Smooth muscle cell (in vitro differentiated cells): ENCODE results near the gene SCIN. TPM values are rescaled to one million over a fixed set of nuclear protein-coding genes. Genes with fewer than 3 reads are reported as not detected.

Experiments used
- DNase-seq: peaks from one replicate; lab custom pipeline; 2025; ENCODE audit not compliant: unreplicated experiment; lab: John Stamatoyannopoulos, UW
- H2AFZ ChIP-seq: fragments of 200-600 bp; sonication (generic); 2 replicates; pipeline ENCODE4 v1.6.0; 2016; ENCODE audit warnings: antibody characterized with exemption, low read depth, mild to moderate bottlenecking
- H3F3A ChIP-seq: fragments of 200-600 bp; sonication (generic); 2 replicates; pipeline ENCODE4 v1.6.0; 2017; ENCODE audit warnings: antibody characterized with exemption, low read depth
- H3K27ac ChIP-seq: fragments of 200-600 bp; sonication (generic); 2 replicates; pipeline ENCODE4 v1.5.1; 2016; ENCODE audit warnings: low read depth, mild to moderate bottlenecking
- H3K27me3 ChIP-seq: fragments of 200-600 bp; sonication (generic); 2 replicates; pipeline ENCODE4 v1.6.1; 2016; ENCODE audit warnings: low read depth, mild to moderate bottlenecking
- H3K36me3 ChIP-seq: fragments of 200-600 bp; sonication (generic); 2 replicates; pipeline ENCODE4 v1.5.1; 2016; ENCODE audit warnings: low read depth
- H3K4me1 ChIP-seq: fragments of 200-600 bp; sonication (generic); 2 replicates; pipeline ENCODE4 v1.5.1; 2016; ENCODE audit warnings: low read depth
- H3K4me2 ChIP-seq: fragments of 200-600 bp; sonication (generic); 2 replicates; pipeline ENCODE4 v1.6.0; 2016; ENCODE audit warnings: mild to moderate bottlenecking
- H3K4me3 ChIP-seq: fragments of 200-600 bp; sonication (generic); 2 replicates; pipeline ENCODE4 v1.5.1; 2016; ENCODE audit warnings: mild to moderate bottlenecking
- H3K79me2 ChIP-seq: fragments of 200-600 bp; sonication (generic); 2 replicates; pipeline ENCODE4 v1.6.0; 2016; ENCODE audit warnings: low read depth, mild to moderate bottlenecking
- H3K9ac ChIP-seq: fragments of 200-600 bp; sonication (generic); 2 replicates; pipeline ENCODE4 v1.6.0; 2016; ENCODE audit warnings: low read depth
- H3K9me3 ChIP-seq: fragments of 200-600 bp; sonication (generic); replicated peaks from 2 replicates; pipeline ENCODE4 v1.5.1; 2016; ENCODE audit warnings: low read depth
- H4K20me1 ChIP-seq: fragments of 200-600 bp; sonication (generic); 2 replicates; pipeline ENCODE4 v1.6.0; 2016; ENCODE audit warnings: low read depth
- WGBS: methylation state at CpG from one replicate; pipeline ENCODE4 v1.1.7; 2016; ENCODE audit warnings: low lambda C conversion rate; 5-methylcytosine and 5-hydroxymethylcytosine counted together
- polyA plus RNA-seq: library from polyadenylated mRNA; unstranded; fragments of >200 nt; fragmentation: Nextera tagmentation; extraction: Ambion mirVana; gene quantifications from 2 replicates; pipeline ENCODE4 v1.2.1, GENCODE V29; 2016
- total RNA-seq: library from RNA; depleted of rRNA; stranded (reverse); fragments of >200 nt; gene quantifications from 2 replicates; pipeline ENCODE4 v1.2.3, GENCODE V29; 2014
- TF ChIP-seq, protein P1 (sequence below): fragments of 200-600 bp; sonication (generic); IDR thresholded peaks from 2 replicates; pipeline ENCODE4 v1.5.1; 2017; ENCODE audit warnings: borderline replicate concordance, mild to moderate bottlenecking, antibody characterized with exemption; ENCODE audit not compliant: insufficient read depth, poor library complexity, severe bottlenecking

The SCIN gene
- total and polyA plus RNA-seq, 2 experiments from 2014 or later = 0.31 TPM

- Histone ChIP-seq H3K36me3 (no peaks in the 10 kb centered on the region), H3K9ac (no peak overlapping the region), H3F3A (no peaks in the 10 kb centered on the region), H3K9me3 (no peaks in the 10 kb centered on the region), H4K20me1 (no peaks in the 10 kb centered on the region), H3K27ac (peak overlapping the region; percentile 42), H3K4me2 (no peak overlapping the region), H3K4me3 (no peak overlapping the region), H3K27me3 (no peaks in the 10 kb centered on the region), H3K79me2 (no peaks in the 10 kb centered on the region), H3K4me1 (no peaks in the 10 kb centered on the region), H2AFZ (peak overlapping the region; percentile 89)
- no peak for DNase-seq
- 56% methylated on average over 7 of the region's 7 CpGs for WGBS
- TF ChIP-seq, protein P1, sequence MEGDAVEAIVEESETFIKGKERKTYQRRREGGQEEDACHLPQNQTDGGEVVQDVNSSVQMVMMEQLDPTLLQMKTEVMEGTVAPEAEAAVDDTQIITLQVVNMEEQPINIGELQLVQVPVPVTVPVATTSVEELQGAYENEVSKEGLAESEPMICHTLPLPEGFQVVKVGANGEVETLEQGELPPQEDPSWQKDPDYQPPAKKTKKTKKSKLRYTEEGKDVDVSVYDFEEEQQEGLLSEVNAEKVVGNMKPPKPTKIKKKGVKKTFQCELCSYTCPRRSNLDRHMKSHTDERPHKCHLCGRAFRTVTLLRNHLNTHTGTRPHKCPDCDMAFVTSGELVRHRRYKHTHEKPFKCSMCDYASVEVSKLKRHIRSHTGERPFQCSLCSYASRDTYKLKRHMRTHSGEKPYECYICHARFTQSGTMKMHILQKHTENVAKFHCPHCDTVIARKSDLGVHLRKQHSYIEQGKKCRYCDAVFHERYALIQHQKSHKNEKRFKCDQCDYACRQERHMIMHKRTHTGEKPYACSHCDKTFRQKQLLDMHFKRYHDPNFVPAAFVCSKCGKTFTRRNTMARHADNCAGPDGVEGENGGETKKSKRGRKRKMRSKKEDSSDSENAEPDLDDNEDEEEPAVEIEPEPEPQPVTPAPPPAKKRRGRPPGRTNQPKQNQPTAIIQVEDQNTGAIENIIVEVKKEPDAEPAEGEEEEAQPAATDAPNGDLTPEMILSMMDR = no peak
Measured at GRCh38 chr7:12557282-12557681, 13.2 kb upstream of the SCIN start.

- Histone ChIP-seq H3K36me3 (no peaks in the 10 kb centered on the region), H3K27ac (no peak overlapping the region), H4K20me1 (no peaks in the 10 kb centered on the region), H3K4me3 (no peak overlapping the region), H3K27me3 (peaks cover 27% of the 10 kb centered on the region), H3F3A (no peaks in the 10 kb centered on the region), H3K9ac (no peak overlapping the region), H3K4me2 (no peak overlapping the region), H3K9me3 (no peaks in the 10 kb centered on the region), H3K79me2 (no peaks in the 10 kb centered on the region), H2AFZ (no peak overlapping the region), H3K4me1 (no peaks in the 10 kb centered on the region)
- TF ChIP-seq, protein P1 = no peak
- DNase-seq = no peak
- WGBS = 94% methylated on average over 4 of the region's 4 CpGs
Measured at GRCh38 chr7:12564996-12565764, 5.3 kb upstream of the SCIN start.

GRCh38 chr7:12565873-12566272 lies 4.6 kb upstream of the SCIN start:
- no peak overlapping the region for H3K4me3 ChIP-seq
- WGBS = 95% methylated on average over 2 of the region's 2 CpGs
- H3K9me3 ChIP-seq = no peaks in the 10 kb centered on the region
- no peak overlapping the region for H3K4me2 ChIP-seq
- H3K79me2 ChIP-seq = no peaks in the 10 kb centered on the region
- TF ChIP-seq, protein P1 = no peak
- H3K27ac ChIP-seq = no peak overlapping the region
- no peak overlapping the region for H3K9ac ChIP-seq
- H3K27me3 ChIP-seq = peaks cover 34% of the 10 kb centered on the region
- H4K20me1 ChIP-seq = no peaks in the 10 kb centered on the region
- no peaks in the 10 kb centered on the region for H3F3A ChIP-seq
- H3K36me3 ChIP-seq = no peaks in the 10 kb centered on the region
- H3K4me1 ChIP-seq = peaks cover under 1% of the 10 kb centered on the region
- H2AFZ ChIP-seq = no peak overlapping the region
- no peak for DNase-seq

GRCh38 chr7:12567015-12567414 lies 3.5 kb upstream of the SCIN start:
- no peaks in the 10 kb centered on the region for H3F3A ChIP-seq
- no peak for DNase-seq
- H3K79me2 ChIP-seq = no peaks in the 10 kb centered on the region
- H3K4me3 ChIP-seq = no peak overlapping the region
- peaks cover 45% of the 10 kb centered on the region for H3K27me3 ChIP-seq
- H3K4me1 ChIP-seq = peaks cover 4% of the 10 kb centered on the region
- no peak overlapping the region for H3K4me2 ChIP-seq
- TF ChIP-seq, protein P1 = no peak
- WGBS = 76% methylated on average over 1 of the region's 1 CpG
- H2AFZ ChIP-seq = no peak overlapping the region
- no peak overlapping the region for H3K27ac ChIP-seq
- H3K9ac ChIP-seq = no peak overlapping the region
- H4K20me1 ChIP-seq = no peaks in the 10 kb centered on the region
- H3K9me3 ChIP-seq = no peaks in the 10 kb centered on the region
- no peaks in the 10 kb centered on the region for H3K36me3 ChIP-seq
